OCI-M2 (cell line): ENCODE measurements around the gene MED26.
"Not testable (repeated sequence)": the region's sequence is repeated elsewhere in the genome, so short reads cannot be mapped to it uniquely, and the experiment has no call there.

ENCODE experiments used
- DNase-seq: peaks from one replicate; lab custom pipeline; 2025; ENCODE audit not compliant: unreplicated experiment; lab: John Stamatoyannopoulos, UW

Gene MED26

GRCh38 chr19:16575861-16576689, 51.9 kb downstream of the MED26 start:
- DNase-seq: no peak

- no peak for DNase-seq
Measured at GRCh38 chr19:16575282-16575681, 52.7 kb downstream of the MED26 start.

- DNase-seq: no peak
Measured at GRCh38 chr19:16573925-16574324, 54.1 kb downstream of the MED26 start.

- DNase-seq: no peak
Measured at GRCh38 chr19:16573296-16573695, 54.7 kb downstream of the MED26 start.

- peak; percentile 98 for DNase-seq
Measured at GRCh38 chr19:16572332-16573211, 55.4 kb downstream of the MED26 start, which contains the start of gene SLC35E1. Gene SLC35E1, minus strand, starts transcription at chr19:16572415. Its CDS starts 51 bp downstream, at chr19:16572364.

- DNase-seq: no peak
Measured at GRCh38 chr19:16571822-16572331, 56.1 kb downstream of the MED26 start.

GRCh38 chr19:16571283-16571682, 56.7 kb downstream of the MED26 start:
- DNase-seq: peak; percentile 25

GRCh38 chr19:16569609-16570320, 58.2 kb downstream of the MED26 start:
- no peak for DNase-seq

GRCh38 chr19:16566702-16567101, 61.3 kb downstream of the MED26 start:
- no peak for DNase-seq

GRCh38 chr19:16566161-16566560, 61.8 kb downstream of the MED26 start:
- no peak for DNase-seq

- DNase-seq: no peak
Measured at GRCh38 chr19:16564842-16565241, 63.2 kb downstream of the MED26 start.

- DNase-seq: no peak
Measured at GRCh38 chr19:16562608-16563025, 65.4 kb downstream of the MED26 start.

GRCh38 chr19:16561382-16561781, 66.6 kb downstream of the MED26 start:
- no peak for DNase-seq

GRCh38 chr19:16559780-16560276, 68.2 kb downstream of the MED26 start:
- no peak for DNase-seq

GRCh38 chr19:16554776-16555175, 73.2 kb downstream of the MED26 start:
- DNase-seq: no peak

- not testable (repeated sequence) for DNase-seq
Measured at GRCh38 chr19:16551902-16552301, 76.1 kb downstream of the MED26 start.

GRCh38 chr19:16548956-16549355, 79.0 kb downstream of the MED26 start:
- DNase-seq: no peak

- DNase-seq: no peak
Measured at GRCh38 chr19:16544473-16545231, 83.4 kb downstream of the MED26 start.

- DNase-seq: not testable (repeated sequence)
Measured at GRCh38 chr19:16543734-16544133, 84.3 kb downstream of the MED26 start.

- DNase-seq: peak; percentile 96
Measured at GRCh38 chr19:16542910-16543472, 85.0 kb downstream of the MED26 start.
